Common myeloid progenitor, CD34-positive (primary cell): Measurements from ENCODE around the gene ZSCAN18.

Source experiments
- CTCF ChIA-PET: fragments of 350-600 bp; sonication (Branson Sonifier 250); formaldehyde crosslinking; loops from one replicate; lab custom pipeline; 2021; ENCODE audit warnings: antibody characterized with exemption; lab: Charles Lee
- POLR2A ChIA-PET: fragments of 350-600 bp; sonication (Branson Sonifier 250); formaldehyde crosslinking; loops from one replicate; lab custom pipeline; 2021; ENCODE audit warnings: antibody characterized with exemption; lab: Charles Lee
- DNase-seq, 3 donors: peaks; one replicate each; pipeline versions ENCODE4 v3.0.0 to v3.0.0-alpha.2; 2013
- H3K27ac ChIP-seq, 2 experiments: 1 replicate in 1 of 2; 2 replicates in 1 of 2; pipeline ENCODE4 v1.7.0; 2013; ENCODE audit warnings: inconsistent platforms in 2 of 2, low read length in 2 of 2, mild to moderate bottlenecking in 2 of 2, low read depth in 1 of 2, moderate library complexity in 1 of 2; ENCODE audit not compliant: severe bottlenecking in 2 of 2, insufficient read depth in 1 of 2, poor library complexity in 1 of 2
- H3K27me3 ChIP-seq, 5 experiments: replicated peaks in 2 of 5; 1 replicate in 3 of 5; 2 replicates in 2 of 5; pipeline versions ENCODE4 v1.6.1 to v1.7.0; 2013; ENCODE audit warnings: low read length in 4 of 5, mild to moderate bottlenecking in 2 of 5, moderate library complexity in 2 of 5, inconsistent platforms in 1 of 5; ENCODE audit not compliant: insufficient read depth in 5 of 5, control insufficient read depth in 4 of 5
- H3K36me3 ChIP-seq, 4 experiments: 1 replicate in 2 of 4; 2 replicates in 2 of 4; pipeline versions ENCODE4 v1.6.1 to v1.7.0; 2013; ENCODE audit warnings: low read length in 3 of 4, control low read depth in 1 of 4, mild to moderate bottlenecking in 1 of 4; ENCODE audit not compliant: control insufficient read depth in 4 of 4, insufficient read depth in 4 of 4
- H3K4me1 ChIP-seq, 4 experiments: 1 replicate in 3 of 4; 2 replicates in 1 of 4; pipeline versions ENCODE4 v1.6.1 to v1.7.1; 2013; ENCODE audit warnings: low read length in 3 of 4, mild to moderate bottlenecking in 3 of 4, control low read depth in 1 of 4, inconsistent platforms in 1 of 4, moderate library complexity in 1 of 4; ENCODE audit not compliant: control insufficient read depth in 4 of 4, insufficient read depth in 4 of 4; ENCODE audit errors: control extremely low read depth in 1 of 4
- H3K4me3 ChIP-seq, 7 experiments: 1 replicate in 4 of 7; 2 replicates in 3 of 7; pipeline versions ENCODE4 v1.5.1 to v1.7.0; 2013; ENCODE audit warnings: mild to moderate bottlenecking in 7 of 7, low read length in 6 of 7, moderate library complexity in 6 of 7, inconsistent platforms in 2 of 7, low read depth in 2 of 7, control low read depth in 1 of 7; ENCODE audit not compliant: insufficient read depth in 4 of 7, control insufficient read depth in 1 of 7; ENCODE audit errors: extremely low read depth in 1 of 7
- H3K9me3 ChIP-seq, 5 experiments: 1 replicate in 4 of 5; 2 replicates in 1 of 5; pipeline versions ENCODE4 v1.6.1 to v1.7.1; 2013; ENCODE audit warnings: low read length in 4 of 5, mild to moderate bottlenecking in 2 of 5, inconsistent platforms in 1 of 5, low read depth in 1 of 5, moderate library complexity in 1 of 5; ENCODE audit not compliant: control insufficient read depth in 4 of 5, insufficient read depth in 2 of 5; ENCODE audit errors: control extremely low read depth in 1 of 5
- WGBS: methylation state at CpG from one replicate; pipeline ENCODE4 v1.1.5; 2013; ENCODE audit not compliant: insufficient coverage; 5-methylcytosine and 5-hydroxymethylcytosine counted together

Gene ZSCAN18

GRCh38 chr19:58123354-58123753 lies 25.3 kb upstream of the ZSCAN18 start:
- 68% methylated on average over 5 of the region's 5 CpGs for WGBS
- H3K27ac ChIP-seq: no peak overlapping the region
- H3K9me3 ChIP-seq: peaks cover 5 to 91% (median 80%) of the 10 kb centered on the region in 5 experiments
- H3K36me3 ChIP-seq: peaks cover 7 to 21% (median 9%) of the 10 kb centered on the region in 4 experiments
- no peak overlapping the region for H3K4me3 ChIP-seq
- no peaks in the 10 kb centered on the region for H3K4me1 ChIP-seq
- peak in 2 of 3 donors; percentile 36 to 43 for DNase-seq
- peaks cover 0 to 8% (median 3%) of the 10 kb centered on the region in 5 experiments for H3K27me3 ChIP-seq
- POLR2A ChIA-PET: no interaction called here
- CTCF ChIA-PET: interaction anchor here (0.9 to 1.0 kb wide), 2 partner anchors 61 to 99 kb away, joined by 3 read pairs; no protein-coding TSS in a partner anchor

- 91% methylated on average over 4 of the region's 5 CpGs for WGBS
- POLR2A ChIA-PET: interaction anchor here (0.7 kb wide), 1 partner anchor 392 kb away, joined by 3 read pairs; no protein-coding TSS in a partner anchor
- Histone ChIP-seq H3K27ac (no peak overlapping the region), H3K4me3 (no peak overlapping the region), H3K27me3 (peaks cover 0 to 30% (median 6%) of the 10 kb centered on the region in 5 experiments), H3K9me3 (peaks cover 10 to 85% (median 71%) of the 10 kb centered on the region in 5 experiments), H3K36me3 (peaks cover 0 to 6% (median 0%) of the 10 kb centered on the region in 4 experiments), H3K4me1 (no peaks in the 10 kb centered on the region)
- no peak for DNase-seq
- CTCF ChIA-PET: no interaction called here
Observed at GRCh38 chr19:58118979-58119733, 21.1 kb upstream of the ZSCAN18 start.

GRCh38 chr19:58117841-58118575 lies 20.0 kb upstream of the ZSCAN18 start:
- 7% methylated on average over 65 of the region's 77 CpGs for WGBS
- peaks cover 10 to 81% (median 59%) of the 10 kb centered on the region in 5 experiments for H3K9me3 ChIP-seq
- peak overlapping the region in 4 of 7 experiments; percentile 16 to 35 (median 22) for H3K4me3 ChIP-seq
- no peaks in the 10 kb centered on the region for H3K4me1 ChIP-seq
- DNase-seq: peak in 2 of 3 donors; percentile 26 to 61
- H3K27ac ChIP-seq: no peak overlapping the region
- ChIA-PET CTCF (no interaction called here), POLR2A (no interaction called here)
- H3K36me3 ChIP-seq: peaks cover 0 to 6% (median 0%) of the 10 kb centered on the region in 4 experiments
- H3K27me3 ChIP-seq: peaks cover 0 to 30% (median 6%) of the 10 kb centered on the region in 5 experiments

- ChIA-PET POLR2A (no interaction called here), CTCF (interaction anchor here (1.5 kb wide), 1 partner anchor 17 kb away, joined by 3 read pairs; no protein-coding TSS in a partner anchor)
- 100% methylated on average over 2 of the region's 3 CpGs for WGBS
- Histone ChIP-seq H3K4me3 (no peak overlapping the region), H3K9me3 (peaks cover 13 to 74% (median 47%) of the 10 kb centered on the region in 5 experiments), H3K36me3 (no peaks in the 10 kb centered on the region), H3K27me3 (no peaks in the 10 kb centered on the region), H3K4me1 (no peaks in the 10 kb centered on the region), H3K27ac (no peak overlapping the region)
- DNase-seq: no peak
Observed at GRCh38 chr19:58108546-58108817, 10.5 kb upstream of the ZSCAN18 start.

- Histone ChIP-seq H3K4me1 (no peaks in the 10 kb centered on the region), H3K4me3 (no peak overlapping the region), H3K36me3 (no peaks in the 10 kb centered on the region), H3K27me3 (no peaks in the 10 kb centered on the region), H3K27ac (no peak overlapping the region), H3K9me3 (peaks cover 13 to 75% (median 51%) of the 10 kb centered on the region in 5 experiments)
- POLR2A ChIA-PET: no interaction called here
- no peak for DNase-seq
- 92% methylated on average over 7 of the region's 7 CpGs for WGBS
- CTCF ChIA-PET: interaction anchor here (1.5 kb wide), 1 partner anchor 16 kb away, joined by 3 read pairs; no protein-coding TSS in a partner anchor
Observed at GRCh38 chr19:58107778-58108545, 9.9 kb upstream of the ZSCAN18 start.

GRCh38 chr19:58098682-58098998 lies 609 bp upstream of the ZSCAN18 start:
- DNase-seq: no peak
- H3K27me3 ChIP-seq: no peaks in the 10 kb centered on the region
- peaks cover 3 to 63% (median 45%) of the 10 kb centered on the region in 5 experiments for H3K9me3 ChIP-seq
- POLR2A ChIA-PET: interaction anchor here (1.3 kb wide), 1 partner anchor 39 kb away, joined by 7 read pairs; the partner anchor contains the start of gene ZNF135
- peak overlapping the region; percentile 72 to 92 (median 80) for H3K4me3 ChIP-seq
- 0% methylated on average over 1 of the region's 2 CpGs for WGBS
- peaks cover 0 to 25% (median 5%) of the 10 kb centered on the region in 4 experiments for H3K36me3 ChIP-seq
- CTCF ChIA-PET: interaction anchor here (0.9 to 1.5 kb wide), 4 partner anchors 12 to 93 kb away, joined by 3 read pairs; no protein-coding TSS in a partner anchor
- peak overlapping the region; percentile 100 for H3K27ac ChIP-seq
- H3K4me1 ChIP-seq: peaks cover 2 to 19% (median 8%) of the 10 kb centered on the region in 4 experiments
